ENCODE data around the gene PUS1. TPM values are rescaled to one million over a fixed set of nuclear protein-coding genes. Genes with fewer than 3 reads are reported as not detected.

PUS1 gene
- total and polyA plus RNA-seq, 2 of the 8 experiments (the other 6 are each of a cell fraction or from before 2014, with no cell fraction given): 48.1 to 81.2 TPM

DNA sequence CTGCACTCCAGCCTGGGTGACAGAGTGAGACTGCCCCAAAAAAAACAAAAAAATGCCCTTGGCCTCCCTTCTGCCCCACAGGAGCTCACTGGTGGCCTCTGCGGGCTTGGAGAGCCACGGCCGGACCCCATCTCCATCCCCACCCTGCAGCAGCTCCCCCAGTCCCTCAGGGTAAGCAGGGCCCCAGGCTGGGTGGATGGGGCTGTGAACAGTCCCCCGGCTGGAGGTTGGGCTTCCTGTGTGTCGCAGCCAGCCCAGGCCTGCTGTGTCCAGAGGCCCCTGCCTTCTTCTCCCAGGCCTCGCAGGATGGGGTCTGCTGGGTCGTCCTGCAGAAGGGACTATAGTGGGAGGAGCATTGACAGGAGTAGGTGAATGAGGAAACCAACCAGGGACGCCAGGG lies 15.4 kb upstream of the PUS1 start (continued):
- TF ChIP-seq, protein P1, sequence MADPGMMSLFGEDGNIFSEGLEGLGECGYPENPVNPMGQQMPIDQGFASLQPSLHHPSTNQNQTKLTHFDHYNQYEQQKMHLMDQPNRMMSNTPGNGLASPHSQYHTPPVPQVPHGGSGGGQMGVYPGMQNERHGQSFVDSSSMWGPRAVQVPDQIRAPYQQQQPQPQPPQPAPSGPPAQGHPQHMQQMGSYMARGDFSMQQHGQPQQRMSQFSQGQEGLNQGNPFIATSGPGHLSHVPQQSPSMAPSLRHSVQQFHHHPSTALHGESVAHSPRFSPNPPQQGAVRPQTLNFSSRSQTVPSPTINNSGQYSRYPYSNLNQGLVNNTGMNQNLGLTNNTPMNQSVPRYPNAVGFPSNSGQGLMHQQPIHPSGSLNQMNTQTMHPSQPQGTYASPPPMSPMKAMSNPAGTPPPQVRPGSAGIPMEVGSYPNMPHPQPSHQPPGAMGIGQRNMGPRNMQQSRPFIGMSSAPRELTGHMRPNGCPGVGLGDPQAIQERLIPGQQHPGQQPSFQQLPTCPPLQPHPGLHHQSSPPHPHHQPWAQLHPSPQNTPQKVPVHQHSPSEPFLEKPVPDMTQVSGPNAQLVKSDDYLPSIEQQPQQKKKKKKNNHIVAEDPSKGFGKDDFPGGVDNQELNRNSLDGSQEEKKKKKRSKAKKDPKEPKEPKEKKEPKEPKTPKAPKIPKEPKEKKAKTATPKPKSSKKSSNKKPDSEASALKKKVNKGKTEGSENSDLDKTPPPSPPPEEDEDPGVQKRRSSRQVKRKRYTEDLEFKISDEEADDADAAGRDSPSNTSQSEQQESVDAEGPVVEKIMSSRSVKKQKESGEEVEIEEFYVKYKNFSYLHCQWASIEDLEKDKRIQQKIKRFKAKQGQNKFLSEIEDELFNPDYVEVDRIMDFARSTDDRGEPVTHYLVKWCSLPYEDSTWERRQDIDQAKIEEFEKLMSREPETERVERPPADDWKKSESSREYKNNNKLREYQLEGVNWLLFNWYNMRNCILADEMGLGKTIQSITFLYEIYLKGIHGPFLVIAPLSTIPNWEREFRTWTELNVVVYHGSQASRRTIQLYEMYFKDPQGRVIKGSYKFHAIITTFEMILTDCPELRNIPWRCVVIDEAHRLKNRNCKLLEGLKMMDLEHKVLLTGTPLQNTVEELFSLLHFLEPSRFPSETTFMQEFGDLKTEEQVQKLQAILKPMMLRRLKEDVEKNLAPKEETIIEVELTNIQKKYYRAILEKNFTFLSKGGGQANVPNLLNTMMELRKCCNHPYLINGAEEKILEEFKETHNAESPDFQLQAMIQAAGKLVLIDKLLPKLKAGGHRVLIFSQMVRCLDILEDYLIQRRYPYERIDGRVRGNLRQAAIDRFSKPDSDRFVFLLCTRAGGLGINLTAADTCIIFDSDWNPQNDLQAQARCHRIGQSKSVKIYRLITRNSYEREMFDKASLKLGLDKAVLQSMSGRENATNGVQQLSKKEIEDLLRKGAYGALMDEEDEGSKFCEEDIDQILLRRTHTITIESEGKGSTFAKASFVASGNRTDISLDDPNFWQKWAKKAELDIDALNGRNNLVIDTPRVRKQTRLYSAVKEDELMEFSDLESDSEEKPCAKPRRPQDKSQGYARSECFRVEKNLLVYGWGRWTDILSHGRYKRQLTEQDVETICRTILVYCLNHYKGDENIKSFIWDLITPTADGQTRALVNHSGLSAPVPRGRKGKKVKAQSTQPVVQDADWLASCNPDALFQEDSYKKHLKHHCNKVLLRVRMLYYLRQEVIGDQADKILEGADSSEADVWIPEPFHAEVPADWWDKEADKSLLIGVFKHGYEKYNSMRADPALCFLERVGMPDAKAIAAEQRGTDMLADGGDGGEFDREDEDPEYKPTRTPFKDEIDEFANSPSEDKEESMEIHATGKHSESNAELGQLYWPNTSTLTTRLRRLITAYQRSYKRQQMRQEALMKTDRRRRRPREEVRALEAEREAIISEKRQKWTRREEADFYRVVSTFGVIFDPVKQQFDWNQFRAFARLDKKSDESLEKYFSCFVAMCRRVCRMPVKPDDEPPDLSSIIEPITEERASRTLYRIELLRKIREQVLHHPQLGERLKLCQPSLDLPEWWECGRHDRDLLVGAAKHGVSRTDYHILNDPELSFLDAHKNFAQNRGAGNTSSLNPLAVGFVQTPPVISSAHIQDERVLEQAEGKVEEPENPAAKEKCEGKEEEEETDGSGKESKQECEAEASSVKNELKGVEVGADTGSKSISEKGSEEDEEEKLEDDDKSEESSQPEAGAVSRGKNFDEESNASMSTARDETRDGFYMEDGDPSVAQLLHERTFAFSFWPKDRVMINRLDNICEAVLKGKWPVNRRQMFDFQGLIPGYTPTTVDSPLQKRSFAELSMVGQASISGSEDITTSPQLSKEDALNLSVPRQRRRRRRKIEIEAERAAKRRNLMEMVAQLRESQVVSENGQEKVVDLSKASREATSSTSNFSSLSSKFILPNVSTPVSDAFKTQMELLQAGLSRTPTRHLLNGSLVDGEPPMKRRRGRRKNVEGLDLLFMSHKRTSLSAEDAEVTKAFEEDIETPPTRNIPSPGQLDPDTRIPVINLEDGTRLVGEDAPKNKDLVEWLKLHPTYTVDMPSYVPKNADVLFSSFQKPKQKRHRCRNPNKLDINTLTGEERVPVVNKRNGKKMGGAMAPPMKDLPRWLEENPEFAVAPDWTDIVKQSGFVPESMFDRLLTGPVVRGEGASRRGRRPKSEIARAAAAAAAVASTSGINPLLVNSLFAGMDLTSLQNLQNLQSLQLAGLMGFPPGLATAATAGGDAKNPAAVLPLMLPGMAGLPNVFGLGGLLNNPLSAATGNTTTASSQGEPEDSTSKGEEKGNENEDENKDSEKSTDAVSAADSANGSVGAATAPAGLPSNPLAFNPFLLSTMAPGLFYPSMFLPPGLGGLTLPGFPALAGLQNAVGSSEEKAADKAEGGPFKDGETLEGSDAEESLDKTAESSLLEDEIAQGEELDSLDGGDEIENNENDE (IDR thresholded peaks at IDR 0.05; ENCODE audit: insufficient replicate concordance, low read length): no peak
